Glomerular visceral epithelial cell (primary cell): ENCODE results near the gene MSLN.

Experiments used
- DNase-seq: peaks from one replicate; pipeline ENCODE4 v3.0.0-alpha.2; 2016; ENCODE audit errors: extremely low spot score

Gene MSLN

GRCh38 chr16:760545-761343, at the start of gene MSLN:
Gene MSLN (plus strand): TSS chr16:760734. CDS start chr16:762681, 1,947 bp downstream.
- no peak for DNase-seq

GRCh38 chr16:711084-711483, 49.5 kb upstream of the MSLN start:
- no peak for DNase-seq

- DNase-seq = peak; percentile 75
Observed at GRCh38 chr16:711548-712320, 48.8 kb upstream of the MSLN start.

GRCh38 chr16:712740-713250, 47.7 kb upstream of the MSLN start:
- peak; percentile 86 for DNase-seq

- DNase-seq = no peak
Observed at GRCh38 chr16:714079-714478, 46.5 kb upstream of the MSLN start.

- DNase-seq = peak; percentile 84
Observed at GRCh38 chr16:714558-715476, 45.7 kb upstream of the MSLN start, which contains the start of gene METRN. Gene METRN (plus strand): TSS chr16:715118. CDS start chr16:715290, 172 bp downstream.

GRCh38 chr16:715477-716199, 44.9 kb upstream of the MSLN start:
- no peak for DNase-seq

GRCh38 chr16:716200-716568, 44.4 kb upstream of the MSLN start:
- no peak for DNase-seq

GRCh38 chr16:716768-717325, 43.7 kb upstream of the MSLN start:
- no peak for DNase-seq

- no peak for DNase-seq
Observed at GRCh38 chr16:717450-718245, 42.9 kb upstream of the MSLN start.

GRCh38 chr16:718389-718788, 42.1 kb upstream of the MSLN start:
- DNase-seq = no peak

GRCh38 chr16:718922-719321, 41.6 kb upstream of the MSLN start:
- no peak for DNase-seq

- DNase-seq = peak; percentile 43
Observed at GRCh38 chr16:719815-720446, 40.6 kb upstream of the MSLN start.

- DNase-seq = peak; percentile 72
Observed at GRCh38 chr16:720447-720989, 40.0 kb upstream of the MSLN start.

GRCh38 chr16:720990-721764, 39.4 kb upstream of the MSLN start, which contains the start of gene ANTKMT:
Gene ANTKMT (plus strand): TSS chr16:721146. CDS start chr16:721275, 129 bp downstream.
- peak; percentile 84 for DNase-seq

- no peak for DNase-seq
Observed at GRCh38 chr16:721765-722540, 38.6 kb upstream of the MSLN start.
